Activated effector memory CD4-positive, alpha-beta T cell treated with Interleukin-2 at 50 U/mL for 16 hours (primary cell): ENCODE results near the gene RAD51B.

ENCODE experiments used
- DNase-seq: peaks from one replicate; pipeline ENCODE4 v3.0.0-alpha.2; 2020

Gene RAD51B

DNA sequence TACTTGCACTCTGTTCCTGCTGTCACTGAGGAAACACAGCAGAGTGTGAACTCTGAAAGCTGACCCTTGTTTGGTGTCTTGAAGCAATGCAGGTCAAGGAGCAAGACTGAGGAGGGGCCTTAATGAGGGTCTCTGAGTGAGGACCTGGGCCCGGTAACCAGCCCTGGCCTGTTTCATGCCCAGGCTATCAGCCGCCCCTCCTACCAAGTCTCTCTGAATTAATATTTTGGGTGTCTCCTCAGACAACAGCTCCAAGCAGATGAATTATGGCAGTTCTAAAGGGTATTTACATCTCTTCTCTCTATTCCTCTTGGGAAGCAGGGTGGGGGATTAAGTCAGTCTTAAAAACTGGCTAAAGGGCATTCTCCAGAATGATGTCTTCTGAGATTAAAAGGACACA lies 578.8 kb downstream of the RAD51B start:
- no peak for DNase-seq

GRCh38 chr14:68399971-68400370 lies 580.4 kb downstream of the RAD51B start:
- no peak for DNase-seq

GRCh38 chr14:68401317-68401716 lies 581.7 kb downstream of the RAD51B start:
- no peak for DNase-seq

- DNase-seq = no peak
Measured at GRCh38 chr14:68401855-68402254, 582.3 kb downstream of the RAD51B start.

DNA sequence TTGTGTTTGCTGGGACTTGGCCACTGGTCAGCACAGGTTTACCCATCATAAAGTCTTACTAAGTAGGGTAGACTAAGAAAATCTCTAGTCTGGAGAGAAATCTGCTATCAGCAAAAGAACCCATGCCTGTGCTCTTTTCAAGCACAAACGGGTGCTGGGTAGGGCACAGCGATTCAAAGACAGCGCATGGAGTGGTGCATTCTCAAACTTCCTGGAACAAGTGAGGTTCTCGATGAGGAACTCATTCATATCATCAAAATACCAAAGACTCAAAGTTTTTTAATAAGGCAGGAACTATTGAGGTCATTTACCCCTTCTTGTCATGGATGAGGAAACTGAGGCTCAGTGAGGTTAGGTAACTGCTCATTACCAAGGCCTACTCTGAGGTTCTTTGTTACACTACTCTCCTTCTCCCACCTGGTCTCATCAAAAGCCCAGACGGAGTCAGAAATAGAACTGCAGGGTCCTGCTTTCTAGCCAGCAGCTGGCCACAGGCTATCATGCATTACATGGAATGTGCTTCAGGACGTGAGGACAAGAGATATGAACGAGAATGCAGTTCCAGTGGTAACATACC lies 583.0 kb downstream of the RAD51B start:
- DNase-seq = no peak

- no peak for DNase-seq
Measured at GRCh38 chr14:68403191-68404145, 583.9 kb downstream of the RAD51B start.

DNA sequence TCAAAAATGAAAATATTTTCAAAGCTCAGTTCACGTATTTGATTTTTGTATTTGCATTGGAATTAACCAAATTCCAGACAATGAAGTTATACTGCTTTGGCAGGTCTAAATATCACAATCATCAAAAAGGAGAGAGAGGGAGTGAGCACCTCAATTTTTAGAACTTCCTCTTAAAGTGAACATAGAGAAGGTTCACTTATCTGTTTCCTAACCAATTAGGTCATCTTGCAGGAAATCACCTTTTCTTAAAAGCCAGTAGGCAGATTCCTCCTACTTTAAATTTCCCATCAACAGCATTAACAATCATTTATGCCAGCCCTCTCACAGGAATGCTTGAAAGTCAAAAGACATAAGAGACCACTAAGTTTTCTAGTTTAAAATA lies 584.6 kb downstream of the RAD51B start:
- DNase-seq = no peak

- DNase-seq = no peak
Measured at GRCh38 chr14:68404652-68405183, 585.1 kb downstream of the RAD51B start.

DNA sequence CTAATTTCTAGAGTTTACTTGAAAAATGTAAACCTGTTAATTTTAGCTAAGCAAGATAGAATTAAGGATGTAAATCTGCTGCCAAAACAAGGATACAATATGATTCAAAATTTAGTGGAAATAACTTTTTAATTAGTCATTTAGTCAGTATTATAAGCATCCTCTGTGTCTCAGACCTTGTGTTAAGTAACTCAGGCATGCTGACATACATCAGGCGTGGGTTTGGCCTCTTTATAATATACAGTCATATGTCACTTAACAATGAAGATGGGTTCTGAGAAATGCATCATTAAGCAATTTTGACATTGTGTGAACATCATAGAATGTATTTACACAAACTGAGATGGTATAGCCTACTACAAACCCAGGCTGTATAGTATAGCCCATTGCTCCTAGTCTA lies 586.4 kb downstream of the RAD51B start:
- DNase-seq = no peak

DNA sequence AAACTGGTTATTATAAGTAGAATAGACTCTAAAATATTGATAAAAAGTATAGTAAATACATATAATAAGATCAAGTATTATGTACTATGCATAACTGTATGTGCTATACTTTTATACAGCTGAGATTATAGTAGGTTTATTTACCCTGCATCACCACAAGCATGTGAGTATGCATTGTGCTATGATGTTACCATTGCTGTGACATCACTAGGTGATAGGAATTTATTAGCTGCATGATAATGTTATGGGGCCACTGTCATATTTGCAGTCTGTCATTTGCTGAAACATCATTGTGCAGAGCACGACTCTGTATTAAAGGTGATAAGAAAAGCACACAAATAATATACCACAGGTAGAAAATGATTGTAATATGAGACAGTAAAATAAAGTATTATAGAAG lies 587.7 kb downstream of the RAD51B start:
- DNase-seq = no peak

DNA sequence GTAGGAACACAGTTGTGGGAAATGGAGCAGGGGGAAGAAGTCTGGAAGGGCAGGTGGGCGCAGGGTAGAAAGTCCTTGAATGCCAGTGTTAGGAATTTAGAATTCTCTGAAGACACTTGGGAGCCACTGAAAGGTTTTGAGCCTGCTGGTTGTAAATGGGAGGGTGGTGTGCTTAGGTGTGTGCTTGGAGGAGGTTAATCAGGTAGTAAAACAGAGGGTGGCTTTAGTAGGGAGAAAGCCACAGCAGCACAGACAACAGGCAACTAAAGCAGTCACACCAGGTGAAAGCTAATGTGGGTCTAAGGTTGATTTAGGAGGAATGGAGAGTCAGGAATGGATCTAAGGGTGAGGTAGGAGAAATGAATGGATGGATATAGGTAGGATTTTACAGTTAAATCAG lies 588.2 kb downstream of the RAD51B start:
- no peak for DNase-seq

DNA sequence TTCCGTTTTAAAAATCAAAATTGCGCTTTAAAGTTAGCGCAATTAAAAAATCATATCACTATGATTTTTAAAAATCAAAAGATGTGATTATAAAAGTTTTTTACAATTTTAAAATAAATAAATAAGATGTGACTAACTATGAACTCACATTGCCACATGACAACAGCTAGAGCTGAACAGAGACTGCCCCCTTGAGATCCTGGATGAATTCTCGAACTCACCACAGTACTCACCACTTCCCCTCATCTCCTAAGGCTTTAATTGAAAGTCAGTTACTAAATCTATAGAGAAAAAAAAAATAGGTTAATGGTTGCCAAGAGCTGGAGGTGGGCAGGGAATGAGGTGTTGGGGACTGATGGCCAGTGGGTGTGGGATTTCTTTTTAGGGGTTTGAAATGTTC lies 589.1 kb downstream of the RAD51B start:
- no peak for DNase-seq

DNA sequence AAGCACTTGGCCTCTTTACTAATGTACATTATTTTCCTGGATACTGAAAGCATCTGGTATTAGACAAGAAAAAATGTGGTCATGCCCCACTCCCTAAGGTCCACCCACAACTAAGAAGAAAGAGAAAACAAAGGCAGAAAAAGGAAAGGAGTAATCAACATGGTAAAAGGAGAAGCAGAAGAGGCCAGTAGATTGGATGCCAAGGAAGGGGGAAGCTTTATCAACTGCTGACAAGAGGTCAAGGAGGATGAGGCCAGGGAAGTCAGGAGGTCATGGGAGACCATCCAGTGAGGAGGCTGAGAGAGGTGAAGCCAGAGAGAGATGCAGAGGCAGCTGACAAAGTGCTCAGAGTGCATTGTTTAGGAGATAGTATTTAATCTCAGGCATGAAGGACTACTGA lies 589.8 kb downstream of the RAD51B start:
- DNase-seq = no peak

DNA sequence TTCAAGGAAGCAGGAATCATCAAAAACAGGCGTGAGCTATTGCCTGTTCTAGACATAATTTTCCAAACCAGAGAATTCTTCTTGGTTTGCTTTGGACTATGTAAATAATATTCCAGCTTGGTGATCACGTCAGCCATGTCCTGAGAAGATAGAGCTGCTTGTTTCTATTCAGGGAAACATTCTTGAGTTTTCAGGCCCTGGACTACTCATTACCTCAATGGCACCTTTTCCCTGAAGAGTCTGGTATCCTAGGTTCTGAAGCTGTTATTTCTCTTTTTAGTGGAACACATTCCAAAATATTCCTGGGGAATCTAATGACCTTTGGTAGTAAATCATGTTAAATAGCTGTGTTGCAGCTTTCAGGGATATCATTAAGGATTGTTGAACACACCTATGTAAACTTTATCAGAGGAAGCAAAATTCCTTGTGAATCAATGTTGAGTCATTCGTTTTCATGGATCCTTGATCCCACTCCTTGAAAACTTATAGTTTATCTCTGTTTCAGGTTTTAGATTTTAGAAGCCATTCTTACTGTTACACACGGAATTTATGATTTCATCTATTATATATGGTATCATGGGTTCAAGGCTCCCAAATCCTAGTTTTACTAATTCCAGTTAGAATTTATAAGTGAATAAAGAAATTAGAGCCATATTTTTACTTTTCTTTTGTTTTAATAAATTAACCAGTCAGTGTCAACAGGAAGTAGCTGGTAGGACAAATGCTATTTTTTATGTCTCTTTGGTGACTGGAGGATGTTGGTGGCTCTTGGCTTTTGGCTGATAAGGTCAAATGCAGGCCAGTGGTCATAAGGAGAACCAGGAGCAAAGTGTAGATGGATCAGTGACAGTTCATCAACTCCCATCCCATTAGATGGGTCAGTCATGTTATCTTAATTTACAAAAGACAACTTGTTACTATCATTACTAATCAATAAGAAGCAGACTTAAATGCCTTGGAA lies 593.2 kb downstream of the RAD51B start:
- no peak for DNase-seq

- DNase-seq = no peak
Measured at GRCh38 chr14:68413509-68413908, 593.9 kb downstream of the RAD51B start.

DNA sequence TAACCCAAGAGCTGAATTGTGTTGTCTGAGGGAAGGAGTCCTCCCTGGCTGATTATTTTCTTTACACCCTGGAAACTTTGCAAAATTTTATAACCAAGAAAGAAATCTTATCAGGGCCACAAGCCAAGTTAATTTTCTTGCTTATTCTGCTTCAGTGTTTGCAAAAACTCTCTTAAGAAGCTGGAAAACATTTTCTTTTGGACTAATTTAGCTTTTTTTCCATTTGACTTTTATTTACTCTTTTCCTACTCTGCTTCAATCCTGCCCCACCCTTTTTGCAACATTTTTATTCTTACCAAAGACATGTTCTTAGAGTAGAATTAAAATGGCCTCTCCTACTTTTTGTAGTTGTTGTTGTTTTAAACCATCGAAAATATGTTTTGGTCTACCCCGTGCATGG lies 594.5 kb downstream of the RAD51B start:
- no peak for DNase-seq

- no peak for DNase-seq
Measured at GRCh38 chr14:68416171-68416570, 596.6 kb downstream of the RAD51B start.

GRCh38 chr14:68417009-68417650 lies 597.6 kb downstream of the RAD51B start:
- DNase-seq = no peak

GRCh38 chr14:68418174-68419118 lies 598.9 kb downstream of the RAD51B start:
- DNase-seq = no peak

DNA sequence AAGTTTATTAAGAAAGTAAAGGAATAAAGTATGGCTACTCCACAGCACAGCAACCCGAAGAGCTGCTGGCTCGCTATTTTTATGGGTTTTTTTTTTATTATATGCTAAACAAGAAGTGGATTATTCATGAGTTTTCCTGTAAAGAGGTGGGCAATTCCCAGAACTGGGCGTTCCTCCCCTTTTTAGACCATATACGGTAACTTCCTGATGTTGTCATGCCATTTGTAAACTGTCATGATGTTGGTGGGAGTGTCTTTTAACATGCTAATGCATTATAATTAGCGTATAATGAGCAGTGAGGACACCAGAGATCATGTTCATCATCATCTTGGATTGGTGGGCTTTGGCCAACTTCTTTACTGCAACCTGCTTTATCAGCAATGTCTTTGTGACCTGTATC lies 600.8 kb downstream of the RAD51B start:
- DNase-seq = no peak

DNA sequence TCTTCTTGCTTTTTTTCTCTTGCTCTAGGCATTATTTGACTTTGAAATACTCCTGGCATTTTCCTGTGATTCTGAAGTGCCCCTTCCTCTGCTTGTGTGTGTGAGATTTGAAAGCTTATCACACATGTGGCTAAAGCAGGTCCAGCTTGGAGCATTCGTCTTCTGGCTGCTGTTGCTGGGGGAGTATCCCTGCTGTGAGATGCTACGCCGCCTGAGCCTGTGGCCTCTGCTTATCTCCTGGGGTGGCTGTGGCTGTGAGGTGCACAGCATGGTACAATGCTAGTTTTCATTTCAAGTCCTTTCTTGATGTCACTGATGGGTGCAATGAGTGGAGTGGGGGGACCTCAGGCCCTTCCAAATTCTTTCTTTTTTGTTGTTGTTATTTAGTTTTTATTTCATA lies 601.5 kb downstream of the RAD51B start:
- no peak for DNase-seq
